ENCODE measurements around the gene COL20A1.
"Not testable (repeated sequence)": the region's sequence is repeated elsewhere in the genome, so short reads cannot be mapped to it uniquely, and the experiment has no call there.

Gene COL20A1

GRCh38 chr20:63330940-63331339, 38.0 kb downstream of the COL20A1 start:
- no peak for DNase-seq (ENCODE audit: extremely low read depth in 1 of 2, low read depth in 1 of 2)

GRCh38 chr20:63331741-63332400, 38.9 kb downstream of the COL20A1 start:
- no peak for DNase-seq (ENCODE audit: extremely low read depth in 1 of 2, low read depth in 1 of 2)

DNA sequence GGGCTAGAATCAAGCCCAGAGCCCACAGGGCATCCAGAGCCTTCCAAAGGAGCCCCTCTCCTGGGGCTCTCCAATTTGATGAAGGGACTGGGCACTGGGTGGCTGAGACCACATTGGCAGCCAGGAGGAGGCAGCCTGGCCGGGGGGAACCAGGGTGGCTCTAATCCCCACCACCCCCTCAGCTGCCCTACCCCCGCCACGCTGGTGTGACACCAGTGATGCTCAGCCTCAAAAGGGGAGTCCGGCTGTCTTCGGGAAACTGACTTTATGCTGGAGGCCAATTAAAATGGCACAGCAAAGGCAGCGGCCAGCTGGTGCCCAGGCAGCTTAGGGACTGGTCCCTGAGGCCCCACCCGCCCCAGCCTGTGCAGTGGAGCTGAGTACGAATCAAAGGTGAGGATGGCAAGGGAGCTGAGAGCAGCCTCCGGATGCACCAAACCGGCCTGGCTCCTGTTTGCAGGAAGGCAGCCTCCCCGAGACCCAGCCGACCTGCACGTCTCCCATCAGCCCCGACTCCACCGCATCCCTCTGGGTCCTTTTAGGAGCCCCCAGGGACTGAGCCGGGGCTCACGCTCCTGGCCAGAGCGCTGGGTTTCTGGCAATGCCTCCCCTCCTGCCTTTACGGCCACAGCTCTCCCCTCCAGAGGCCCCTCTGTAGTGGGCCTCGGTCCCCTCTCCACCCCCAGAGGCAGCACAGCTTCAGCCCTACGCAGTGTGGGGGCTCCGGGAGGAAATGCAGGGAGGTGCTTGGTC, 39.7 kb downstream of the COL20A1 start:
- no peak for DNase-seq (ENCODE audit: extremely low read depth in 1 of 2, low read depth in 1 of 2)

- DNase-seq (ENCODE audit: extremely low read depth in 1 of 2, low read depth in 1 of 2), result no peak
Measured at GRCh38 chr20:63333241-63333836, 40.4 kb downstream of the COL20A1 start.

DNA sequence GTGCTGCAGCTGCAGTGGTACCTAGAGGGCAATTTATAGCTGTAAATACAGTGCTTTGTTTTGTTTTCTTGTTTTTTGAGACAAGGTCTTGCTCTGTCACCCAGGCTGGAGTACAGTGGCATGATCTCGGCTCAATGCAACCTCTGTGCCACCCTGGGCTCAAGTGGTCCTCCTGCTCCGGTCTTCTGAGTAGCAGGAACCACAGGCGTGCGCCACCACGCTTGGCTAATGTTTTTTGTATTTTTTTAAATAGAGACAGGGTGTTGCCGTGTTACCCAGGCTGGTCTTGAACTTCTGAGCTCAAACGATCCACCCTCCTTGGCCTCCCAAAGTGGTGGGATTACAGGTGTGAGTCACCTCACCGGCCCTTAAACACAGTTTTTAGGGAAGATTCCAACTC, 41.4 kb downstream of the COL20A1 start:
- no peak for DNase-seq (ENCODE audit: extremely low read depth in 1 of 2, low read depth in 1 of 2)

DNA sequence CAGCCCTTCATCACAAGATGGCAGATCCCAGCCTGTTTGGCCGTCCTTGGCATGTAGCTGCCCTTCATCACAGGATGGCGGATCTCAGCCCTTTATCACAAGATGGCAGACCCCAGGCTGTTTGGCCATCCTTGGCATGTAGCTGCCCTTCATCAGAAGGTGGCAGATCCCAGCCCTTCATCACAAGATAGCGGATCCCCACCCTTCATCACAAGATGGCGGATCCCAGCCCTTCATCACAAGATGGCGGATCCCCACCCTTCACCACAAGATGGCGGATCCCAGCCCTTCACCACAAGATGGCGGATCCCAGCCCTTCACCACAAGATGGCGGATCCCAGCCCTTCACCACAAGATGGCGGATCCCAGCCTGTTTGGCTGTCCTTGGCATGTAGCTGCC, 42.1 kb downstream of the COL20A1 start:
- DNase-seq (ENCODE audit: extremely low read depth in 1 of 2, low read depth in 1 of 2), result not testable (repeated sequence)

DNA sequence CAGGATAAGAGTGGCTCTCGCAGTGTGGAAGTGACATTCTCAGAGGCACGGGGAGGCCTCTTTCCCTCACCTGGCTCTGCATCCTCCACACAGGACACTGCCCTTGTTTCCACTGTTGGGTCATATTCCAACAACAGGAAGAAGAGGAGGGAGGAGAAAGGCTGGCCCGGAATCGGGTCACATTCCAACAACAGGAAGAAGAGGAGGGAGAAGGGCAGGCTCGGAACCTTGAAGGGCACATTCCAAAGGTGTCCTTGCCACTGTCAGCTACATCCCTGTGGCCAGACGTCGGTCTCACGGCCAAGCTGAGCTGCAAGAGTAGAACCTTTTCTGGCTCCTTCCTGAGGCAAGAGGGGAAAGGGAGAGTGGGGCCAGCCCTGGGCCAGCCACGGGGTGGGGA, 42.7 kb downstream of the COL20A1 start:
- no peak for DNase-seq (ENCODE audit: extremely low read depth in 1 of 2, low read depth in 1 of 2)

- no peak for DNase-seq (ENCODE audit: extremely low read depth in 1 of 2, low read depth in 1 of 2)
Measured at GRCh38 chr20:63336232-63336752, 43.3 kb downstream of the COL20A1 start.

GRCh38 chr20:63337786-63338420, 44.9 kb downstream of the COL20A1 start:
- DNase-seq (ENCODE audit: extremely low read depth in 1 of 2, low read depth in 1 of 2), result no peak

- not testable (repeated sequence) for DNase-seq (ENCODE audit: extremely low read depth in 1 of 2, low read depth in 1 of 2)
Measured at GRCh38 chr20:63339154-63340094, 46.4 kb downstream of the COL20A1 start.

- DNase-seq (ENCODE audit: extremely low read depth in 1 of 2, low read depth in 1 of 2), result not testable (repeated sequence)
Measured at GRCh38 chr20:63340158-63340688, 47.2 kb downstream of the COL20A1 start.

GRCh38 chr20:63342561-63343459, 49.8 kb downstream of the COL20A1 start:
- DNase-seq (ENCODE audit: extremely low read depth in 1 of 2, low read depth in 1 of 2), result no peak

GRCh38 chr20:63343460-63344445, 50.8 kb downstream of the COL20A1 start:
- no peak for DNase-seq (ENCODE audit: extremely low read depth in 1 of 2, low read depth in 1 of 2)

- no peak for DNase-seq (ENCODE audit: extremely low read depth in 1 of 2, low read depth in 1 of 2)
Measured at GRCh38 chr20:63344616-63345327, 51.8 kb downstream of the COL20A1 start.

- no peak for DNase-seq (ENCODE audit: extremely low read depth in 1 of 2, low read depth in 1 of 2)
Measured at GRCh38 chr20:63345328-63346100, 52.5 kb downstream of the COL20A1 start.
